Transverse colon (tissue), 4 donors: ENCODE data around the gene KRT28. TPM values are rescaled to one million over a fixed set of nuclear protein-coding genes. Genes with fewer than 3 reads are reported as not detected.

Experiments used
- DNase-seq: peaks from one replicate; pipeline ENCODE4 v3.0.0-alpha.2; 2019
- H3K27ac ChIP-seq, 4 donors: fragments of 200-600 bp; sonication (generic); 2 replicates each; pipeline ENCODE4 v1.5.1; 2016 to 2018; ENCODE audit warnings: inconsistent platforms in 4 of 4
- H3K27me3 ChIP-seq: fragments of 200-600 bp; sonication (generic); 2 replicates; pipeline ENCODE4 v1.5.1; 2017; ENCODE audit warnings: inconsistent platforms
- H3K36me3 ChIP-seq, 4 donors: fragments of 200-600 bp; sonication (generic); 2 replicates each; pipeline ENCODE4 v1.5.1; 2017 to 2019; ENCODE audit warnings: inconsistent platforms in 4 of 4
- H3K4me1 ChIP-seq, 4 donors: fragments of 200-600 bp; sonication (generic); 2 replicates each; pipeline ENCODE4 v1.5.1; 2017 to 2020; ENCODE audit warnings: inconsistent platforms in 4 of 4
- H3K4me3 ChIP-seq, 4 donors: fragments of 200-600 bp; sonication (generic); 1 replicate in 1 of 4; 2 replicates in 3 of 4; pipeline versions ENCODE4 v1.5.1 to v1.6.1; 2017 to 2019; ENCODE audit warnings: inconsistent platforms in 4 of 4
- H3K9me3 ChIP-seq, 2 donors: fragments of 200-600 bp; sonication (generic); 2 replicates each; pipeline ENCODE4 v1.5.1; 2017 to 2019; ENCODE audit warnings: inconsistent platforms in 2 of 2
- EP300 ChIP-seq: sonication (generic); formaldehyde crosslinking; IDR thresholded peaks from one replicate; pipeline ENCODE4 v1.6.1; 2017; ENCODE audit warnings: antibody characterized with exemption, low read depth
- POLR2A ChIP-seq: fragments of 450-650 bp; IDR thresholded peaks from one replicate; pipeline ENCODE4 v1.6.1; 2016; ENCODE audit warnings: antibody characterized with exemption, mild to moderate bottlenecking, moderate library complexity
- POLR2AphosphoS5 ChIP-seq, 3 donors: sonication (generic); formaldehyde crosslinking; IDR thresholded peaks; one replicate each; pipeline ENCODE4 v1.6.1; 2016; ENCODE audit warnings: antibody characterized with exemption in 3 of 3
- WGBS, 2 donors: methylation state at CpG; one replicate each; pipeline ENCODE4 v1.1.5; 2018; ENCODE audit warnings: low coverage in 1 of 2; 5-methylcytosine and 5-hydroxymethylcytosine counted together
- in situ Hi-C, 4 donors: fragments of 200-750 bp; cut with MboI; loops; one replicate each; pipeline versions ENCODE4 v1.15.0 to v1.15.1; 2017; ENCODE audit warnings: low sequenced_read_pairs in 3 of 4, low pct_ligation_motif_present in 1 of 4, low pct_unique_long_range_greater_than_20kb in 1 of 4
- intact Hi-C: fragments of 100-400 bp; cut with DNase I; formaldehyde crosslinking; loops from one replicate; pipeline ENCODE4 v1.15.1; 2023; ENCODE audit warnings: low total_unique reads
- total RNA-seq, 4 donors: library from RNA; depleted of rRNA; stranded (reverse); fragments of >200 nt; gene quantifications; one replicate each; pipeline ENCODE4 v1.1.0, GENCODE V29; 2016
- TF ChIP-seq, protein P1 (sequence below), 5 experiments: fragments of 200-600 bp in 3 of 5; fragments of 450-650 bp in 2 of 5; sonication (generic) in 3 of 5; IDR thresholded peaks; 1 replicate in 2 of 5; 2 replicates in 3 of 5; pipeline ENCODE4 v1.5.1; 2016 to 2017; ENCODE audit warnings: antibody characterized with exemption in 5 of 5, inconsistent platforms in 3 of 5, mild to moderate bottlenecking in 2 of 5, moderate library complexity in 1 of 5

Gene KRT28
- total RNA-seq, 4 donors from 2014 or later: not detected

DNA sequence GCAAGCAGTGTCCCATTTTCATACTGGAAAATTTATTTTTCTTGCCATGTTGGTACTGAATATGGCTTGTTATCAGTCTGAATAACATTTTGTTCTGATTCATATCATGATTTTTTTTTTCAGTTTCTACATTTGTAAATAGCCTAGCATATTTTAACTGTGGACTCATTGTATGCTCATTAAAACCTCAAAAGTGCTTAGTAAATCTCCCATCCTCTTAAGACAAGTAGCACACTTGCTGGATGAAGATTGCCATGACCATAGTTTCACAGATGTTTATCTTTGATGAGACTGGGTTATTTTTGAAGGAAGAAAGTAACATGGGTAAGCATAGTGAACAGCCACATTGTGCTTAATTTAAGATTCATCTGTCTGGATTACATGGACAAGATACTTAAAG lies 21.8 kb upstream of the KRT28 start:
- TF ChIP-seq, protein P1, sequence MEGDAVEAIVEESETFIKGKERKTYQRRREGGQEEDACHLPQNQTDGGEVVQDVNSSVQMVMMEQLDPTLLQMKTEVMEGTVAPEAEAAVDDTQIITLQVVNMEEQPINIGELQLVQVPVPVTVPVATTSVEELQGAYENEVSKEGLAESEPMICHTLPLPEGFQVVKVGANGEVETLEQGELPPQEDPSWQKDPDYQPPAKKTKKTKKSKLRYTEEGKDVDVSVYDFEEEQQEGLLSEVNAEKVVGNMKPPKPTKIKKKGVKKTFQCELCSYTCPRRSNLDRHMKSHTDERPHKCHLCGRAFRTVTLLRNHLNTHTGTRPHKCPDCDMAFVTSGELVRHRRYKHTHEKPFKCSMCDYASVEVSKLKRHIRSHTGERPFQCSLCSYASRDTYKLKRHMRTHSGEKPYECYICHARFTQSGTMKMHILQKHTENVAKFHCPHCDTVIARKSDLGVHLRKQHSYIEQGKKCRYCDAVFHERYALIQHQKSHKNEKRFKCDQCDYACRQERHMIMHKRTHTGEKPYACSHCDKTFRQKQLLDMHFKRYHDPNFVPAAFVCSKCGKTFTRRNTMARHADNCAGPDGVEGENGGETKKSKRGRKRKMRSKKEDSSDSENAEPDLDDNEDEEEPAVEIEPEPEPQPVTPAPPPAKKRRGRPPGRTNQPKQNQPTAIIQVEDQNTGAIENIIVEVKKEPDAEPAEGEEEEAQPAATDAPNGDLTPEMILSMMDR (IDR thresholded peaks at IDR 0.05): no peak
- no peak for TF ChIP-seq POLR2A
- no peak for TF ChIP-seq EP300
- no peak for TF ChIP-seq POLR2AphosphoS5 (IDR thresholded peaks at IDR 0.05)
- intact Hi-C loops (no loop called here), in situ Hi-C loops (loop anchor here in 3 of 4 donors (25.0 kb wide), 2 partner anchors 516 to 841 kb away; no protein-coding TSS in a partner anchor)
- no peaks in the 10 kb centered on the region for H3K27me3 ChIP-seq
- H3K4me1 ChIP-seq: peaks cover 0 to 18% (median 5%) of the 10 kb centered on the region in 4 donors
- DNase-seq: no peak
- peaks cover 0 to 10% (median 0%) of the 10 kb centered on the region in 4 donors for H3K36me3 ChIP-seq
- H3K27ac ChIP-seq: no peak overlapping the region
- no peak overlapping the region for H3K4me3 ChIP-seq
- H3K9me3 ChIP-seq: no peaks in the 10 kb centered on the region

DNA sequence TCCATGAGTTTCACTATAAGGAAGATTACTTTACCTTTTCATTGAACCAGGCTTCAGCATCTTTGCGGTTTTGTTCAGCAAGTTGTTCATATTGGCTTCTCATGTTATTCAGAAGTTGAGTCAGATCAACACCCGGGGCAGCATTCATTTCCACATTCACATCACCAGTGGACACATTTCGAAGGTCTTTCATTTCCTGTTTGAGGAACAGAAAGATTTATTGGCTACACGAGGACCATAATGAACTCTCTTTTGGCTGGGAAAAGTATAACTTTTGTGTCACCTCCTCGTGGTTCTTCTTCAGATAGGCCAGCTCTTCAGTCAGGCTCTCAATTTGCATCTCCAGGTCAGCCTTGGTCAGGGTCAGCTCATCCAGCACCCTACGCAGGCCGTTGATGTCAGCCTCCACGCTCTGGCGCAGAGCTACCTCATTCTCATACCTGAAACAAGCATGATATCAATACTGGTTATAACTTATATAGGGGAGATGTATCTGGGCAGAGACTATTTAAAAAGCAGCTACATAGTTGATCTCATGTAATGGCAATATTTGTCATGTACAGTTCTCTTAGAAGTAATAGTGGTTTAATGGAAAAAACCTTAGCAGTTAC lies 20.6 kb upstream of the KRT28 start:
- TF ChIP-seq, protein P1 (IDR thresholded peaks at IDR 0.05): no peak
- no peak for TF ChIP-seq POLR2A
- TF ChIP-seq POLR2AphosphoS5 (IDR thresholded peaks at IDR 0.05): no peak
- DNase-seq: no peak
- H3K36me3 ChIP-seq: peaks cover 0 to 10% (median 0%) of the 10 kb centered on the region in 4 donors
- peaks cover 0 to 18% (median 5%) of the 10 kb centered on the region in 4 donors for H3K4me1 ChIP-seq
- H3K9me3 ChIP-seq: no peaks in the 10 kb centered on the region
- no peaks in the 10 kb centered on the region for H3K27me3 ChIP-seq
- H3K4me3 ChIP-seq: no peak overlapping the region
- in situ Hi-C loops: loop anchor here in 3 of 4 donors (25.0 kb wide), 2 partner anchors 517 to 842 kb away; no protein-coding TSS in a partner anchor
- no peak overlapping the region for H3K27ac ChIP-seq
- intact Hi-C loops: no loop called here
- 78 to 82% methylated on average over 9 of the region's 9 CpGs for WGBS, 2 donors

DNA sequence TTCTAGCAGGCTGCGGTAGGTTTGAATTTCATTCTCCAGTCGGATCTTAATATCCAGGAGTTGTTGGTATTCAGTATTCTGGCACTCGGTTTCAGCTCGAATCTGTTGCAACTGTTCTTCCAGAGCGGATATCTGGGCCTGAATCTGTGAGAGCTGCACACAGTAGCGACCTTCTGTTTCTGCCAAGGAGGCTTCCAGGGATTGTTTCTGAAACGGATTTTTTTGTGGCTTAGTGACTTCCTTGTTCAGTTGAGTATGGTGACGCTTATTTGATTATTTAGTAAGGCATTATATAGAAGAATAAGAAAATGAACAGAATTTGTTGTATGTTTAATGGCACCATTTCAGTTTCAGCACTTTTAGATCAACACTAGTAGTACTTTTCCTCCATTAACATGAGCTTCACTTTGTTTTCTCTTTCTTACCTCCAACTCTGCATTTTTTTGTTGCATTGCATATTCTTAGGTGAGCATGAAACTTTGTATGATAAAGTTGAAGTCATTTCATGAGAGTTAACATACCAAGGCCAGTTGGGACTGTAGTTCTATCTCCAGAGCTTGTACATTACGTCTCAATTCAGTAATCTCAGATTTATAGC lies 19.9 kb upstream of the KRT28 start:
- Histone ChIP-seq H3K9me3 (no peaks in the 10 kb centered on the region), H3K36me3 (peaks cover 0 to 10% (median 0%) of the 10 kb centered on the region in 4 donors), H3K4me3 (peak overlapping the region in 3 of 4 donors; percentile 73 to 79 (median 78)), H3K4me1 (peaks cover 0 to 18% (median 5%) of the 10 kb centered on the region in 4 donors), H3K27ac (peak overlapping the region; percentile 84 to 92 (median 88)), H3K27me3 (peaks cover 3% of the 10 kb centered on the region)
- TF ChIP-seq POLR2A (no peak), EP300 (no peak), POLR2AphosphoS5 (IDR thresholded peaks at IDR 0.05) (no peak)
- TF ChIP-seq, protein P1 (IDR thresholded peaks at IDR 0.05): no peak
- 56 to 63% methylated on average over 7 to 9 of the region's 9 CpGs for WGBS, 2 donors
- in situ Hi-C loops: loop anchor here in 3 of 4 donors (25.0 kb wide), 2 partner anchors 518 to 843 kb away; no protein-coding TSS in a partner anchor
- intact Hi-C loops: no loop called here
- no peak for DNase-seq

DNA sequence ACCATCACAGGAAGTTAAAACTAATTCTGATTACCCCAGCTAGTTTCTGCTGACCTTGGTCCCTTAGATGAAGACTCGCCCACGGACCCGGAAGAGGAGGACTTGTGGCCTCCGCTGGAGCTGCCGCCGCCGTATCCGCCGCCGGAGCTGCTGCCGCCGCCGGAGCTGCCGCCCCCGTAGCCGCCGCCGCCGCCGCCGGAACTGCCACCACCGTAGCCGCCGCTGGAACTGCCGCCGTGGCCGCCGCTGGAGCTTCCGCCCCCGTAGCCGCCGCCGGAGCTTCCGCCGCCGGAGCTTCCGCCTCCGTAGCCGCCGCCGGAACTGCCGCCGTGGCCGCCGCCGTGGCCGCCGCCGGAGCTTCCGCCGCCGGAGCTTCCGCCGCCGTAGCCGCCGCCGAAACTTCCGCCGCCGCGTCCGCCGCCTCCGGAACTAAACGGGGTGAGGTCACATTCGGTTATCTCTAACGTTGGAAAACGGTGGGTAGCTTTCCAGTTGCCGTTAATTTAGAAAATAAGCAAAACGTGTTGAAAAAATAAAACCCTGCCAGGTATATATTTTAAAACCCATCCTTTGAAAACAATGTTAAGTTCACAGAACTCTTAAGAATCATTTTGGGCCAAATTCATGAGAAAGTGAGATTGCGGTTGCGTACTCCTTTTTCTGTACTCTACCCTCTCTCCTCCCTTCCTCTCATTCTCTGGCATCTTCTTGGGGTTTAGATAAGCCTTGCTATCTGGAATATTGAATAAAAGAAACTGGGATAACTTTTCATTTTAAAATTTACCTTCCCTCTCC lies 19.2 kb upstream of the KRT28 start:
- WGBS, 2 donors: 2 to 17% methylated on average over 3 to 69 of the region's 73 CpGs
- Histone ChIP-seq H3K4me1 (peaks cover 0 to 18% (median 5%) of the 10 kb centered on the region in 4 donors), H3K27me3 (peaks cover 10% of the 10 kb centered on the region), H3K9me3 (no peaks in the 10 kb centered on the region), H3K27ac (peak overlapping the region; percentile 84 to 92 (median 88)), H3K4me3 (peak overlapping the region; percentile 60 to 79 (median 76)), H3K36me3 (peaks cover 0 to 10% (median 0%) of the 10 kb centered on the region in 4 donors)
- in situ Hi-C loops: loop anchor here in 3 of 4 donors (25.0 kb wide), 2 partner anchors 518 to 843 kb away; no protein-coding TSS in a partner anchor
- intact Hi-C loops: no loop called here
- peak; percentile 84 for DNase-seq
- peak in 2 of 3 donors; percentile 37 to 43 for TF ChIP-seq POLR2AphosphoS5 (IDR thresholded peaks at IDR 0.05)
- TF ChIP-seq EP300: no peak
